ENCODE data around the gene ZFPM1. TPM values are rescaled to one million over a fixed set of nuclear protein-coding genes. Genes with fewer than 3 reads are reported as not detected.

The ZFPM1 gene
- total and polyA plus RNA-seq, 2 of the 8 experiments (the other 6 are each of a cell fraction or from before 2014, with no cell fraction given) = 0.74 to 4.8 TPM

DNA sequence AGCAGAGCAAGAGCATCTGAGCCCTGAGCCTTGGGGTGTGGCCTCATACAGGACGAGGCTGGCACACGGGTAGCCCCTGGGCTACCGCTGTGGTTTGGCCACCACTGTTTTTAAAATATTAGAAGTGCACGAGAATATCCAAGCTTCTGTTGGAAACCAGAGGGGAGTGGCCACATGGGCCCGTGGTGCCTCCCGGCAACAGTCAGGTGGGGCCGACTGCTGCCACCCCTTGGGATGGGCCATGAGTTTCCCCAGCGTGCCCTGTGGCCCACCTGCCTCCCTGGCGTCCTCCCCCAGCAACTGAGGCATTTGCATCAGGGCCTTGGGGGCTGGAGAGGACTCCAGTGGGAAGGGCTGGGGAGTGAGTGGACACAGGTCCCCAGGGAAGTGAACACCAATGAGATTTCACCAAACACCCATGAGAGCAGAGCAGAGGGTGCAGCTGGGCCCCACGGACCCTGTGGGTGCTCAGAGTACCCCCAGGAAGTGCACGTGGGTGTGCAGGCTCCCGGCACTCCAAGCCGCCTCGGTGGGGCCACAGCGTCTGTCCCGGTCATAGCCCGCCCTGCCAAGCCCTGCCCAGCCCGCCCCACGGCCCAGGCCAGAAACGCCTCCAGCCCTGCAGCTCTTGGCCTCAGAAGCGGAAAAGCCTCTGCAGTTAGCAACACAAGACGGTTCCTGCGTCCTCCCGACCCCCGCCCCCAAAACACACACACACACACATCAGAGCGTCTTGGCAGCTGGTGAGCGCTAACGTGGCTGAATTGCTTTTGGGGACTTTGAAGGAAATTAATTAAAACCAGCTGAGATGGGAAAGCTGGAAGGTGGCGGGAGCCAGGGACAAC is 47.6 kb upstream of the ZFPM1 start:
- DNase-seq (ENCODE audit: low read depth in 1 of 2, low spot score in 2 of 2) = no peak
- CTCF ChIA-PET (ENCODE audit: partially characterized antibody) = interaction anchor here (0.6 to 1.9 kb wide), 13 partner anchors 10 to 210 kb away, joined by 3 to 7 read pairs (median 3); no protein-coding TSS in a partner anchor
- Histone ChIP-seq H3K18ac (ENCODE audit: extremely low read depth, low read length) (no peak overlapping the region), H2BK5ac (ENCODE audit: low read depth, low read length) (peak overlapping the region; percentile 71; the same call in 1 of the 2 replicates), H2BK15ac (ENCODE audit: low read length) (no peak overlapping the region), H3K14ac (ENCODE audit: insufficient read length) (no peak overlapping the region), H3K27me3 (replicated peaks in 1 of 4; ENCODE audit: control insufficient read depth in 3 of 4, extremely low read depth in 1 of 4, insufficient read depth in 3 of 4, low read length in 3 of 4) (no peaks in the 10 kb centered on the region), H2AK5ac (ENCODE audit: low read depth, low read length) (no peak overlapping the region), H3K79me1 (ENCODE audit: low read depth, low read length) (no peaks in the 10 kb centered on the region), H2BK120ac (replicated peaks; ENCODE audit: low read depth, low read length) (no peak overlapping the region), H4K20me1 (replicated peaks in 1 of 2; ENCODE audit: control insufficient read depth in 1 of 2, insufficient read depth in 2 of 2, low read length in 2 of 2) (peaks cover 0 to 7% of the 10 kb centered on the region in 2 experiments), H3K27ac (ENCODE audit: low read depth, low read length) (no peak overlapping the region), H3K36me3 (ENCODE audit: control insufficient read depth in 2 of 4, insufficient read depth in 4 of 4, low read length in 3 of 4) (no peaks in the 10 kb centered on the region; a peak in 1 of 8 replicates), H2BK20ac (ENCODE audit: low read length) (no peak overlapping the region), H2AFZ (ENCODE audit: low read length) (no peak overlapping the region), H3K4me1 (replicated peaks in 1 of 4; ENCODE audit: control insufficient read depth in 3 of 4, insufficient read depth in 4 of 4, low read length in 3 of 4) (no peaks in the 10 kb centered on the region), H4K5ac (ENCODE audit: insufficient read length, low read depth, low read length) (no peak overlapping the region), H3K4ac (replicated peaks; ENCODE audit: insufficient read length, low read depth, low read length) (no peak overlapping the region), H3K23me2 (ENCODE audit: low read depth, low read length) (peaks cover 10% of the 10 kb centered on the region; the same call in 1 of the 2 replicates), H3K23ac (ENCODE audit: insufficient read length) (no peak overlapping the region), H3K56ac (replicated peaks; ENCODE audit: insufficient read length, low read depth, low read length) (no peak overlapping the region), H3K9me3 (ENCODE audit: insufficient read depth in 2 of 2, low read depth in 1 of 2, low read length in 1 of 2) (no peaks in the 10 kb centered on the region), H3K4me3 (ENCODE audit: extremely low read depth in 1 of 4, insufficient read depth in 2 of 4, low read depth in 3 of 4, low read length in 4 of 4) (no peak overlapping the region), H3K9ac (replicated peaks in 1 of 4; ENCODE audit: extremely low read depth in 1 of 4, low read depth in 3 of 4, low read length in 3 of 4) (no peak overlapping the region), H3K79me2 (ENCODE audit: control insufficient read depth in 1 of 2, insufficient read depth in 2 of 2, low read length in 2 of 2) (no peaks in the 10 kb centered on the region), H3K4me2 (ENCODE audit: insufficient read depth in 1 of 2, low read depth in 2 of 2, low read length in 2 of 2) (no peak overlapping the region), H4K91ac (replicated peaks; ENCODE audit: insufficient read length, low read length) (no peak overlapping the region), H4K8ac (ENCODE audit: extremely low read depth, insufficient read depth, low read length) (no peak overlapping the region), H2BK12ac (ENCODE audit: low read depth, low read length) (no peak overlapping the region)
- FAIRE-seq = no peak
- POLR2A ChIA-PET (ENCODE audit: partially characterized antibody) = interaction anchor here (0.6 kb wide), 1 partner anchor 47 kb away, joined by 4 read pairs; no protein-coding TSS in a partner anchor
- 91% methylated on average over 26 of the region's 29 CpGs; no CpG with 5 or more reads in 1 of the 2 experiments for WGBS, 2 experiments (ENCODE audit: extremely low coverage in 1 of 2, insufficient coverage in 1 of 2, insufficient read length in 1 of 2, insufficient replicate concordance in 2 of 2, low coverage in 1 of 2, low lambda C conversion rate in 2 of 2, missing lambda C conversion rate in 1 of 2)
- TF ChIP-seq NANOG (IDR thresholded peaks at IDR 0.05; ENCODE audit: insufficient read depth, low read depth, low read length, poor library complexity, severe bottlenecking) (no peak), TBP (IDR thresholded peaks at IDR 0.05; ENCODE audit: low read depth, low read length) (no peak), CBX8 (IDR thresholded peaks at IDR 0.05; ENCODE audit: borderline replicate concordance, low read depth, low read length) (no peak), HDAC6 (IDR thresholded peaks at IDR 0.05; ENCODE audit: low read depth, low read length) (no peak), ASH2L (IDR thresholded peaks at IDR 0.05; ENCODE audit: low read length) (no peak), BCL11A (IDR thresholded peaks at IDR 0.05; ENCODE audit: low read depth in 2 of 2, low read length in 2 of 2) (no peak), EZH2 (IDR thresholded peaks at IDR 0.05; ENCODE audit: low read depth, low read length, severe bottlenecking) (no peak), HDAC2 (IDR thresholded peaks at IDR 0.05; ENCODE audit: borderline replicate concordance in 1 of 2, low read depth in 2 of 2, low read length in 2 of 2) (no peak), SP4 (IDR thresholded peaks at IDR 0.05; ENCODE audit: low read length) (no peak), SAP30 (IDR thresholded peaks at IDR 0.05; ENCODE audit: insufficient read depth, insufficient replicate concordance, low read length) (no peak), CEBPB (IDR thresholded peaks at IDR 0.05; ENCODE audit: low read depth, low read length) (no peak)
- TF ChIP-seq, protein P1, sequence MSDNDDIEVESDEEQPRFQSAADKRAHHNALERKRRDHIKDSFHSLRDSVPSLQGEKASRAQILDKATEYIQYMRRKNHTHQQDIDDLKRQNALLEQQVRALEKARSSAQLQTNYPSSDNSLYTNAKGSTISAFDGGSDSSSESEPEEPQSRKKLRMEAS (IDR thresholded peaks at IDR 0.05) = no peak
